ENCODE measurements around the gene TCEAL9.
"Not testable (repeated sequence)": the region's sequence is repeated elsewhere in the genome, so short reads cannot be mapped to it uniquely, and the experiment has no call there.

Gene TCEAL9

DNA sequence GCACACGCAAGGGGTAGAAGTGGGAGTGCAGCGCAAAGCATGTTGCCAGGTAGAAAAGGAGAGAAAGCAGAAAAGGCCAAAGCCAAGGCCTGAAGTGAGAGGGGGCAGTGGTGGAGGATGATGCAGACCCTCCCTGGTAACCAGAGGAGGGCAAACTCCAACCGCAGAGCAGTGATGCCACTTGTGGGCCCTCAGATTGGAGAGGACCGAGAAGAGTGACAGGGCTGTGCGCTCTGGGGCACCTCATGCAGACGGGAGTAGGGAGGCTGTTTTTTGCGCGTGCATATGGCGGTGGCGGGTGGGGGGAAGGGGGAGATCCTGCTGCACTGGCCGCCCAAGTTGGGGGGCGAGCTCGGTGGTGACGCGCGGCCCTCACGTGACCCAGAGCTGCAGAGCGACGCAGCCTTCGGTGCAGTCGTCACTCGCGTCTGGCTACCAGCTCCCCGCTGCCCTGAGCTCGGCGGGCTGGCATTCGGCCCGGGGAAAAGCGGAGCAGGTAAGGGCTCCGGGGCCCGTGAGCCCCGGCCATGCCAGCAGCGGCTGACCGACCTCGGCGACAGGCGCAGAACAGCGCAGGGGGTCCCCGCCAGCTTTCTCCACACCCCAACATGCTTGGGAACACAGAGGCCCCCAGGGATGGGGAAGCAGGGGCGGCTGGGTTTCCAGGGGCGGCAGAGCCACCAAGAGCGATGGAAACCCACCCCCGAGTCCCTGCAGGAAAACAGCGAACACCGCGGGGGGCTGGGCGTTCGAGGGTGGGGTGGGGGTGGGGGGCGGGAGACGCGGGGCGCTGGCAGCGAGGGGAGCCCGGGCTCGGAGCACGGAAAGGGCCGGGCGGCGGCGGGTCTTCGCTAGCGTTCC lies 20.0 kb downstream of the TCEAL9 start, which contains the start of gene BEX3:
BEX3 (plus strand) TSS at position 421 of the 861 bp plus-strand sequence. CDS start 984 bp downstream, outside the sequence.
- no peak for FAIRE-seq

DNA sequence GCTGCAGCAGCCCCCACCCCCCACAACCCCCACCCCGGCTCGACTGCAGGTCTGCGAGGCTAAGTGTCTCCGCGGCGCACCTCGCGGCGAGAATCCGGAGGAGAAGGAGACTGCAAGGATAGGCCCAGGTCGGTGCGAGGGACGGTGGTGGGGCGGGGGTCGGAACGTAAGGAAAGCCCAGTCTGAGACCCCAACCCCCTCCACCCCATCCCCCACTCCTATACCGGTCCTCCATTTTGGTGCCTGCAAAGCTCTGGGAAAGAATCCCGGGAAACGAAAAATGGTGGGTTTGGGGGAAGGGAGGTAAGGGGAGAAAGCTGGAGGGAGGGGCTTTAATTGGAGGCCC lies 20.6 kb downstream of the TCEAL9 start:
- no peak for FAIRE-seq

GRCh38 chrX:103378990-103379389 lies 22.7 kb downstream of the TCEAL9 start:
- no peak for FAIRE-seq

DNA sequence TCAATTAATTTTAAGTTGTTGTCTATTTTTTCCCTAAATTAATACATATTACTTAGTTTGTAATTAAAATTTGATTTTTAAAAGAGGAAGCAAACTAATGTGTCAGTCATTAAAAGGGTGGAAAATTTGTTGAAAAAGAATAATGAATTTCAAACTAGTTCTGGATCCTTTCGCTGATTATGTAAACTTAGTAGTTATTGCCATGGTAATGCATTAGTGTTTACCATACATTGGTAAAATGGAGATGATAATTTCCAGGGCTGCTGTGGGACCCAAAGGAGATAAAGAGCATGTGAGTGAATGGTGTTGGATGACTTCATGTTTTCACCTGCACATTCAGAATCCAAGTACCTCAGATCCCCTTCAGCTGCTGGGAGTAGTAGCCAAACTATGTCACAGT lies 26.6 kb downstream of the TCEAL9 start:
- FAIRE-seq, result no peak

DNA sequence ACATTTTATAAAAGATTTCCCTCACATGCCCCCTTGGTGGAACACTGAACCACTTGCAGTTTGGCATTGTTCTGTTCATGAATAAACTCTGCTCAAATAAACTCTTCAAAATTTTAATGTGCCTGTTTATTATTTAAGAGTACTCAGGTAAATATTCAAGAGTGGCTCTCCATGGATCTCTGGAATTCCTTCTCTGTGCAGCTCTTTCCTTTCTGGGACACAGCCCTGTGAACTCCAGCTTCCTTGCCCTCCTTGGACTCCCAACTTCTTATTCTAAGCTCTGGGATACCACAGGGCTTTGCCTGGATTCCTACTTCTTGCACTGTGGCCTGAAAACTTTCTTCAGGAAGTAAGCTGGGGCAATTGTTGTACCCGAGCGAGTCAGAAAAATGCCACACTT lies 28.4 kb downstream of the TCEAL9 start:
- FAIRE-seq, result no peak

DNA sequence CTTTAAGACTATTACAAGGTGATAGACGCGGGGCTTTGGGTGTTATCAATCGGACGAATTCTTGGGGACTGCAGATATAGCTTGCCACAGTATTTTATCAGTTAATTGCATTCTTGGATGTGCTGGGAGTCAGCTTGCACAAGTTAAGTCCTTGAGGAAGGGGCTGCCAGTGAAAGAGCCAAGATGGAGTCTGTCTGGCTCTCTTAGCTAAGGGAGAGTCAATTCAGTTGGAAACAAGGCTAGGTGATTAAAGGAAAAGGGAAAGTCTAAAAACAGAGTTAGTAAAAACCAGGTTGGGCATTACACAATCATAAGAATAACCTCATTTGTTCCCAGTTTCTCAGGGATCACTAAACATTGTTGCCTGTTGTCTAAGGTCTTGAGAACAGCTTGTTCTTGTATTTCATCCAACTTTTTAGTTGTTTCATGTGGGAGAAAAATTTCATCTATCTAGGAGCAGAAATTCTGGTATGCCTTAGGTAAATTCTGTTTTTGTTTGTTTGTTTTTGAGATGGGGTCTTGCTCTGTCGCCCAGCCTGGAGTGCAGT lies 29.1 kb downstream of the TCEAL9 start:
- FAIRE-seq, result not testable (repeated sequence)

DNA sequence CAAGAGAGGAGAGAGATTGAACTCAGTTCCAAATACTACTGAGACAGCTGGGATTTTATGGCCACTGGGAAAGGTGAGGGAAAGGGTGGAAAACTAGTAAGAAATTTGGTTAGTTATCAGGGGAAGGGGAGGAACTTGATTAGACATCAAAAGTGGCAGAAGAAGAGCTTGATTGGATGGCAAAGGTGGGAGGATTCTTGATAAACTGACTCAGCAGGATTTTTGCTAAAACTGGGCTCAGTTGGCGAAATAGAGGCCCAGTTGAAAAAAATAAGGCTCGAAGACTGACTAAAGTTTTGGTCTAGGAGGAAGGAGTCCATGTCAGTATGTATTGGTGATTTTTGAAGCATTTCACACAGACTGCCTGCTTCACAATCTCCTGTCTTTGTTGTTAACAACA lies 30.0 kb downstream of the TCEAL9 start:
- no peak for FAIRE-seq

GRCh38 chrX:103393487-103393886 lies 37.2 kb downstream of the TCEAL9 start:
- no peak for FAIRE-seq

- no peak for FAIRE-seq
Observed at GRCh38 chrX:103396186-103396585, 39.9 kb downstream of the TCEAL9 start.

- FAIRE-seq, result no peak
Observed at GRCh38 chrX:103396660-103397059, 40.4 kb downstream of the TCEAL9 start.

DNA sequence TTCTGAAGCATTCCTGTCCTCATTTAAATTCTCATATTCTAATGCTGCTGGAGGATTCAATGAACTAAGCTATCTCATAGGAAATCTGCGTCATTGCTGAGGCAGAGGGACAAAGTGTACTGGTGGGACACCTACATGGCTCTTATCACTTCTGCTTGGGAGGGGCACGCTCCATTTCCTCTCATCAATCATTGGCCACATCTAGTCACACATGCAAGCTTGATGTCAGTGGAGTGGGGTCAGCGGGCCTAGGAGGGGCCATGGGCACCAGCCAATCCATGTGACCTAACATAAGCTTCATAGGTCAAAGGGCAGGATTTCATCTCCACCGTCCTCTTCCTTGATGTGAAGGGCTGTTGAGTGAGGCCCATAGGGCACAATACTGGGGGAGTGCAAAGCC lies 41.4 kb downstream of the TCEAL9 start:
- no peak for FAIRE-seq

- FAIRE-seq, result no peak
Observed at GRCh38 chrX:103398421-103398864, 42.1 kb downstream of the TCEAL9 start.

GRCh38 chrX:103399744-103400143 lies 43.4 kb downstream of the TCEAL9 start:
- FAIRE-seq, result no peak

DNA sequence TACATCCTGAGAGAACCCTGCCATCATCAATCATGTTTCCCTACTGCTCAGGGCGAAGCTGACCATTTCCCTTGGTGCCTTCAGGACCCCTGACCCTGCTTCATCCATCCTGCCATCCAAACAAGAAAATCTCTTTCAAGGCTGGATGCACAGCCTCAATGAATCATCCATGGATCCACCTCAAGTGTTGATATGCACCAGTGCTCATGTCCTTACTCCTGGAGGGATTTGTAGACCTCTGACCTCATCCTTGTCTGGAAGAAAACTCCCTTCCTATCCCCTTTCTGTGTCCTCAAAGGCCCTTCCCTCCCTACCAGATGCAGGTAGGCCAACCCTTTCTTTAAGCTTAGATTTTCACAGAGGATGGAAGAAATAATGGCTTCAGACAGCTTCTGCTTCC lies 44.6 kb downstream of the TCEAL9 start:
- no peak for FAIRE-seq

DNA sequence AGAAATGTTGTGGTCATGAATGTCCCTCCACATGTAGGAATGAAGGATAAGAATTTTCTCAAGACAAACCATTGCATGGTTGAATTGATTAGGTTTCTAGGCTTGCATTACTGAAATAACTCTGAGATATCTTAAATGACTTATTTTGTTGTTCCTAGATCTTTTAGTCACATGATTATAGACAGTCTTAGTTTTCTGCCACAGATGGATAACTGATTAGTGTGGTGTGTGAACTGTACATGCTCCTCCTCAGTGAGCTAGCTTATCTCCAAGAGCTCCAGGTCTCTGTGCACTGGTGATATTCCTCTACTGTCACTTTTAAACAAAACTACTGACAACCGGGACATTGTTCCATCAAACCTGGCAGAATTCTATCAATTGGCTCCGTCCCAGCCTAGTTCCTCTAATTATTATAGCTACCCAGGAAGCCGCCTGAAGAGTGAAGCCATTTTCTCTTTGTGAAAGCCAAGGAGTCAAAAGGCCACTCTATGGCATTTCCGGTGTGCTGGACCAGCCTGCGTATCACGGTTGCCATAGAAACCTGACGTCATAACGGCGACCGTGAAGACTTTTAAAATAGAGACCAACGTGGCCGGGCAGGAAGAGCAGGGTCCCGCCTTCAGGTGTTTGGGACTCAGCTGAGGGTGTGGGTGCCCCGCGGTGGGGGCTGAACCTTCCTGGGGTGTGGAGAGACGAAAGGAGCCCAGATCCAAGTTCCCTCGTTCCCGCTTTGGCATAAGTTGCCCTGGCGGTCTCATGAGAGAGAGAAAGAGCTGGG lies 48.1 kb downstream of the TCEAL9 start:
- no peak for FAIRE-seq

GRCh38 chrX:103405009-103405333 lies 48.7 kb downstream of the TCEAL9 start:
- no peak for FAIRE-seq

GRCh38 chrX:103406256-103406655 lies 50.0 kb downstream of the TCEAL9 start:
- no peak for FAIRE-seq

DNA sequence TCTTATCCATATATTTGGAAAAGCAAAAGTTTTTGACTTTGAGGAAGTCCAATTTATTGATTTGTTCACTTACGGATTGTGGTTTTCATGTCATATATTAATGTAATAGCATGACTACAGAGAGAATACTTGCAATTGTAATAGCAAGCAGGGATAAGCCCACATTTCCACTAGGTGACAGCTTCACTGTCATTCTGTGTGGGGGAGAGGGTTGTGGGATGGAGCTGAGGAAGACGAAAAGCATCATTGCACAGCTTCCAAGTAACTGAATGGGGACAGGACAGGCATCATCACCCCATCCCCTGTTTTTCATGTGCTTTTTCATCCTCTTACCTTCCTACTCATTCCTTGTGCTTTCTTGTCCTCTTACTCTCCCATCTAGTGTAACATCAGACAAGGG lies 51.5 kb downstream of the TCEAL9 start:
- FAIRE-seq, result no peak

Measured in endometrium (tissue), 2 donors.